Measurements from ENCODE around the gene LAMA2.

DNA sequence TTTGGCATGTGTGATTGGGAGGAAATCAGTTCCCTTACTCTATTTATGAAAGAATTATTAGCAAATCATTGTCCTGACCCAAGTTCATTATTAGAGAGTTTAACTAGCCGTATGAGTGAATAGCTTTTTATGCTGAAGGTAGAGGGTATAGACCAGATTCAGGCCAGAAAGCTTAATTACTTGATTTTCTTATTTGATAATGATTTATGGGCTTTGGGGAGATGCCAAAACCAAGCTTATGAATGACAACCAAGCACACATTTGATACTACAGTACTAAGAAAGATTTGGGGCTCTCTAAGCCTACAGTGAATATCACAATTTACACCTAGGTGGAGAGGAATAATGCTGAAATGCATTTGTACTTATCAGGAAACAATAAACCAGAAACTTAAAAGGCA, 633.8 kb downstream of the LAMA2 start:
- TF ChIP-seq POLR2A (IDR thresholded peaks at IDR 0.05; ENCODE audit: low read length) (no peak), GATA1 (IDR thresholded peaks at IDR 0.05; ENCODE audit: low read depth, low read length) (no peak)

All from erythroblast (primary cell).